SK-N-MC (cell line): ENCODE results near the gene ART5.

ENCODE experiments used
- EZH2 ChIP-seq: fragments of 200-600 bp; sonication (generic); IDR thresholded peaks from one replicate; pipeline ENCODE4 v1.6.1; 2017; ENCODE audit warnings: antibody characterized with exemption
- FOXP2 ChIP-seq: optimal IDR thresholded peaks from 2 replicates; pipeline ENCODE3; 2011; ENCODE audit warnings: mild to moderate bottlenecking, moderate library complexity; ENCODE audit not compliant: insufficient read depth; ENCODE audit errors: extremely low read length, control extremely low read depth
- POLR2AphosphoS5 ChIP-seq: IDR thresholded peaks from 2 replicates; pipeline ENCODE4 v1.6.1; 2012; ENCODE audit warnings: mild to moderate bottlenecking, low read depth, low read length, borderline replicate concordance

DNA sequence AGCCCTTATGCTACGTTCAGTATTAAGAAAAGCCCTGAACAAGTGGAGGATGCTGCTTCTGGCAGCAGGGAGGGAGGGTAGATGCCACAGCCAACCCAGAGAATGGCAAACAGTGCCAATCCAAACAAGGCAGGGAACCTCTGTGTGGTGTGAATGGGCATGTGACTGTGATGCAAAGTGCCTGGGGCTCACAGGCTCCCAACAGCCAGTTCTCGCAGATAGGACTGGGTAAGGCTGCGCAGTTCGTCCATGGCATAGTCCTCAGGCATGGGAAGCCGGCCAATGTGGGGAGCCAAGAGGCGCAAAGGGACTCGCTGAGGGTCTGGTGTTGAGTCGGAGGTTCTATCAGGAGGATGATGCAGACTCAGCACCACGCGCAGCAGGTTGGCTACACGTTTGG, 34.2 kb upstream of the ART5 start:
- TF ChIP-seq POLR2AphosphoS5 (no peak), EZH2 (no peak), FOXP2 (no peak)
